Erythroblast (primary cell): Measurements from ENCODE around the gene PDPN.

Experiments
- GATA1 ChIP-seq: IDR thresholded peaks from 2 replicates; pipeline ENCODE4 v1.6.1; 2011; ENCODE audit warnings: low read depth, mild to moderate bottlenecking, control low read depth, low read length, moderate library complexity
- POLR2A ChIP-seq: IDR thresholded peaks from 2 replicates; pipeline ENCODE4 v1.6.1; 2011; ENCODE audit warnings: mild to moderate bottlenecking, low read length

- no peak for TF ChIP-seq POLR2A
- no peak for TF ChIP-seq GATA1
Measured at GRCh38 chr1:13576926-13577325, 6.7 kb upstream of the PDPN start.
